H1 (cell line): ENCODE results near the gene ABL1. TPM values are rescaled to one million over a fixed set of nuclear protein-coding genes. Genes with fewer than 3 reads are reported as not detected.

ENCODE experiments used
- CTCF ChIA-PET: fragments of 300-600 bp; sonication (Branson Sonifier 250); formaldehyde crosslinking; loops from one replicate; lab custom pipeline; 2021; ENCODE audit not compliant: partially characterized antibody; lab: Charles Lee
- POLR2A ChIA-PET: fragments of 300-600 bp; sonication (Branson Sonifier 250); formaldehyde crosslinking; loops from one replicate; lab custom pipeline; 2021; ENCODE audit warnings: inconsistent platforms; ENCODE audit not compliant: partially characterized antibody; lab: Charles Lee
- DNase-seq, 2 experiments: peaks; one replicate each; pipeline versions ENCODE4 v3.0.0 to v3.0.0-alpha.2; 2010 to 2022; ENCODE audit warnings: low spot score in 2 of 2, low read depth in 1 of 2, mixed read lengths in 1 of 2
- FAIRE-seq: peaks from 2 replicates; lab custom pipeline; 2011; peaks lifted over from hg19 to GRCh38; lab: Jason Lieb, UNC
- H2AFZ ChIP-seq: 2 replicates; pipeline ENCODE4 v1.8.1; 2012; ENCODE audit warnings: low read length, inconsistent platforms
- H2AK5ac ChIP-seq: 2 replicates; pipeline ENCODE4 v1.6.1; 2013; ENCODE audit warnings: low read depth, low read length
- H2BK120ac ChIP-seq: replicated peaks from 2 replicates; pipeline ENCODE3; 2013; ENCODE audit warnings: low read depth, low read length, inconsistent platforms
- H2BK12ac ChIP-seq: 2 replicates; pipeline ENCODE4 v1.6.1; 2013; ENCODE audit warnings: low read depth, low read length
- H2BK15ac ChIP-seq: 2 replicates; pipeline ENCODE4 v1.6.1; 2013; ENCODE audit warnings: low read length
- H2BK20ac ChIP-seq: 2 replicates; pipeline ENCODE4 v1.6.1; 2013; ENCODE audit warnings: low read length
- H2BK5ac ChIP-seq: 2 replicates; pipeline ENCODE4 v1.6.1; 2013; ENCODE audit warnings: low read depth, low read length
- H3K14ac ChIP-seq: 2 replicates; pipeline ENCODE4 v1.6.1; 2013; ENCODE audit warnings: inconsistent platforms; ENCODE audit not compliant: insufficient read length
- H3K18ac ChIP-seq: 2 replicates; pipeline ENCODE4 v1.6.1; 2013; ENCODE audit warnings: low read length; ENCODE audit errors: extremely low read depth
- H3K23ac ChIP-seq: 2 replicates; pipeline ENCODE4 v1.6.1; 2013; ENCODE audit warnings: inconsistent platforms; ENCODE audit not compliant: insufficient read length
- H3K23me2 ChIP-seq: 2 replicates; pipeline ENCODE4 v1.6.1; 2013; ENCODE audit warnings: low read depth, low read length
- H3K27ac ChIP-seq: 2 replicates; pipeline ENCODE4 v1.6.1; 2011; ENCODE audit warnings: low read depth, low read length, inconsistent platforms
- H3K27me3 ChIP-seq, 4 experiments: replicated peaks in 1 of 4; 1 replicate in 1 of 4; 2 replicates in 3 of 4; pipeline versions ENCODE4 v1.6.1 to v1.8.1; 2011 to 2013; ENCODE audit warnings: low read length in 3 of 4, mild to moderate bottlenecking in 3 of 4, inconsistent platforms in 2 of 4, mixed read lengths in 2 of 4, moderate library complexity in 1 of 4; ENCODE audit not compliant: control insufficient read depth in 3 of 4, insufficient read depth in 3 of 4; ENCODE audit errors: extremely low read depth in 1 of 4
- H3K36me3 ChIP-seq, 4 experiments: 2 replicates each; pipeline versions ENCODE4 v1.6.1 to v1.8.1; 2011 to 2013; ENCODE audit warnings: mild to moderate bottlenecking in 4 of 4, low read length in 3 of 4, moderate library complexity in 2 of 4, control low read depth in 1 of 4, inconsistent platforms in 1 of 4; ENCODE audit not compliant: insufficient read depth in 4 of 4, control insufficient read depth in 2 of 4
- H3K4ac ChIP-seq: replicated peaks from 2 replicates; pipeline ENCODE3; 2013; ENCODE audit warnings: low read length, low read depth, mixed read lengths, inconsistent platforms; ENCODE audit not compliant: insufficient read length
- H3K4me1 ChIP-seq, 4 experiments: replicated peaks in 1 of 4; 1 replicate in 1 of 4; 2 replicates in 3 of 4; pipeline versions ENCODE4 v1.6.1 to v1.8.1; 2011 to 2013; ENCODE audit warnings: low read length in 3 of 4, inconsistent platforms in 2 of 4, mixed read lengths in 1 of 4; ENCODE audit not compliant: insufficient read depth in 4 of 4, control insufficient read depth in 3 of 4
- H3K4me2 ChIP-seq, 2 experiments: 2 replicates each; pipeline versions ENCODE4 v1.6.1 to v1.8.1; 2011 to 2013; ENCODE audit warnings: low read depth in 2 of 2, low read length in 2 of 2, control low read depth in 1 of 2, inconsistent platforms in 1 of 2, mild to moderate bottlenecking in 1 of 2; ENCODE audit not compliant: insufficient read depth in 1 of 2
- H3K4me3 ChIP-seq, 4 experiments: fragments of 200-600, 300-600 bp in 1 of 4; sonication (generic), shearing (Covaris generic), sonication (Bioruptor Twin) in 1 of 4; 2 replicates each; pipeline versions ENCODE4 v1.5.1 to v1.8.1; 2011 to 2016; ENCODE audit warnings: low read length in 4 of 4, low read depth in 3 of 4, control low read depth in 2 of 4, inconsistent platforms in 2 of 4, mild to moderate bottlenecking in 2 of 4, mixed read lengths in 1 of 4, moderate library complexity in 1 of 4; ENCODE audit not compliant: insufficient read depth in 2 of 4; ENCODE audit errors: extremely low read depth in 1 of 4
- H3K56ac ChIP-seq: replicated peaks from 2 replicates; pipeline ENCODE3; 2013; ENCODE audit warnings: low read depth, mild to moderate bottlenecking, mixed read lengths, low read length, inconsistent platforms; ENCODE audit not compliant: insufficient read length
- H3K79me1 ChIP-seq: 2 replicates; pipeline ENCODE4 v1.6.1; 2013; ENCODE audit warnings: low read depth, low read length, control low read depth
- H3K79me2 ChIP-seq, 2 experiments: 2 replicates each; pipeline versions ENCODE4 v1.6.1 to v1.8.1; 2012 to 2013; ENCODE audit warnings: low read length in 2 of 2, mild to moderate bottlenecking in 2 of 2, inconsistent platforms in 1 of 2; ENCODE audit not compliant: insufficient read depth in 2 of 2, control insufficient read depth in 1 of 2
- H3K9ac ChIP-seq, 4 experiments: replicated peaks in 1 of 4; 1 replicate in 1 of 4; 2 replicates in 3 of 4; pipeline versions ENCODE4 v1.6.1 to v1.8.1; 2011 to 2013; ENCODE audit warnings: low read depth in 3 of 4, low read length in 3 of 4, control low read depth in 2 of 4, mild to moderate bottlenecking in 2 of 4, moderate library complexity in 2 of 4, inconsistent platforms in 1 of 4; ENCODE audit errors: extremely low read depth in 1 of 4
- H3K9me3 ChIP-seq, 2 experiments: 2 replicates each; pipeline versions ENCODE4 v1.6.1 to v1.8.1; 2012 to 2013; ENCODE audit warnings: mild to moderate bottlenecking in 2 of 2, moderate library complexity in 2 of 2, control low read depth in 1 of 2, inconsistent platforms in 1 of 2, low read depth in 1 of 2, low read length in 1 of 2, mixed read lengths in 1 of 2; ENCODE audit not compliant: insufficient read depth in 2 of 2
- H4K20me1 ChIP-seq, 2 experiments: replicated peaks in 1 of 2; 2 replicates each; pipeline versions ENCODE3 to v1.8.1; 2011 to 2013; ENCODE audit warnings: inconsistent platforms in 2 of 2, low read length in 2 of 2, mild to moderate bottlenecking in 1 of 2; ENCODE audit not compliant: insufficient read depth in 2 of 2, control insufficient read depth in 1 of 2
- H4K5ac ChIP-seq: 2 replicates; pipeline ENCODE4 v1.6.1; 2013; ENCODE audit warnings: low read length, low read depth, mixed read lengths, inconsistent platforms; ENCODE audit not compliant: insufficient read length
- H4K8ac ChIP-seq: 2 replicates; pipeline ENCODE4 v1.8.0; 2013; ENCODE audit warnings: mild to moderate bottlenecking, moderate library complexity, low read length, inconsistent platforms; ENCODE audit not compliant: insufficient read depth; ENCODE audit errors: extremely low read depth
- H4K91ac ChIP-seq: replicated peaks from 2 replicates; pipeline ENCODE3; 2013; ENCODE audit warnings: low read length, mixed read lengths, inconsistent platforms; ENCODE audit not compliant: insufficient read length
- BRCA1 ChIP-seq: IDR thresholded peaks from 2 replicates; pipeline ENCODE4 v1.6.1; 2012; ENCODE audit warnings: low read depth, low read length, improper control_type of control experiment
- JUND ChIP-seq: IDR thresholded peaks from 2 replicates; pipeline ENCODE4 v1.6.1; 2011; ENCODE audit warnings: mild to moderate bottlenecking, improper control_type of control experiment, low read length
- SIN3A ChIP-seq, 2 experiments: IDR thresholded peaks in 1 of 2; conservative IDR thresholded peaks in 1 of 2; 2 replicates each; pipeline ENCODE4 v1.6.1; 2011 to 2012; ENCODE audit warnings: low read length in 2 of 2, improper control_type of control experiment in 1 of 2, low read depth in 1 of 2, mild to moderate bottlenecking in 1 of 2
- SIX5 ChIP-seq: IDR thresholded peaks from 2 replicates; pipeline ENCODE4 v1.6.1; 2011; ENCODE audit warnings: mild to moderate bottlenecking, low read depth, low read length
- SRF ChIP-seq: IDR thresholded peaks from 2 replicates; pipeline ENCODE4 v1.6.1; 2011; ENCODE audit warnings: mild to moderate bottlenecking, low read depth, low read length, moderate library complexity
- TAF1 ChIP-seq: IDR thresholded peaks from 2 replicates; pipeline ENCODE4 v1.6.1; 2011; ENCODE audit warnings: mild to moderate bottlenecking, low read depth, low read length
- WGBS, 2 experiments: shearing (Covaris generic) in 1 of 2; methylation state at CpG; one replicate each; pipeline versions ENCODE4 v1.1.6 to v1.1.7; 2013 to 2015; ENCODE audit warnings: low lambda C conversion rate in 2 of 2, mixed read lengths in 2 of 2, inconsistent platforms in 1 of 2, low coverage in 1 of 2, missing lambda C conversion rate in 1 of 2; ENCODE audit not compliant: insufficient replicate concordance in 2 of 2, insufficient coverage in 1 of 2, insufficient read length in 1 of 2; ENCODE audit errors: extremely low coverage in 1 of 2, missing lambda C conversion rate in 1 of 2; 5-methylcytosine and 5-hydroxymethylcytosine counted together
- polyA plus RNA-seq, 7 experiments: library from polyadenylated mRNA; depleted of rRNA in 3 of 7; stranded (reverse) in 5 of 7; unstranded in 2 of 7; fragments of >200 nt in 5 of 7; fragments of 200-250 nt in 2 of 7; gene quantifications; 1 replicate in 5 of 7; 2 replicates in 1 of 7; 4 replicates in 1 of 7; pipeline versions ENCODE4 v1.2.1 to v1.2.3, GENCODE V29; 2011 to 2013; ENCODE audit warnings: missing spikeins in 2 of 7, mixed read lengths in 2 of 7
- total RNA-seq: library from RNA; stranded (reverse); fragmentation: NEBNext Ultra II Directional; extraction: Animal tissue kit (Norgen Biotek cat#: 25700); gene quantifications from 2 replicates; pipeline ENCODE4 v1.2.1, GENCODE V29; 2021

The ABL1 gene
- total and polyA plus RNA-seq, 2 of the 8 experiments (the other 6 are each of a cell fraction or from before 2014, with no cell fraction given): 35.3 to 104 TPM

DNA sequence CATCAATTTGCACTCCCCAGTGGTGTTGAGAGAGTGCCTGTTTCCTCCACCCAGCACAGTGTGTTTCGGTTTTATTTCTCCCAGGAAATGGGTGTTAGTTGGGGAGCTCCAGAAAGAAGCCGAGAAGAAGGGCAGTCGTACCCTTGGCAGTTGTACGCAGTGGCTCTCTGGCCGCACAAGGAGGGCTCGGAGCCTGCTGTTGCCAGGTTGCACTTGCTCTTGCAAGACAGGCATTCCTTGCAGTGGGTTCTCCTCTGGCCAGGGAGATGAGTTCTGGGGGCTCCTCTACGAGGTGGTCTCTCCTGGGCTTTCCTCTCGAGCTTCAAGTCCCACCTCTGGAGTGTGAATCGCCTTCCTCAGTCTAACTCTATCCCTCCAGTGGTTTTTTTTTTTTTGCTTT, 32.5 kb downstream of the ABL1 start:
- FAIRE-seq (no peak), DNase-seq (no peak)
- H3K4me3 ChIP-seq: no peak overlapping the region
- H3K79me1 ChIP-seq: peaks cover 7% of the 10 kb centered on the region; the same call in 1 of the 2 replicates
- CTCF ChIA-PET: interaction anchor here (0.7 to 12.4 kb wide), 33 partner anchors 9 to 259 kb away, joined by 3 to 317 read pairs (median 7); partner anchors contain the start of gene FIBCD1
- H3K27me3 ChIP-seq: no peaks in the 10 kb centered on the region
- no peak overlapping the region for H3K14ac ChIP-seq
- no peak overlapping the region for H4K5ac ChIP-seq
- H3K36me3 ChIP-seq: peaks cover 12 to 24% (median 16%) of the 10 kb centered on the region in 4 experiments
- H2BK20ac ChIP-seq: no peak overlapping the region
- peaks cover 9 to 15% of the 10 kb centered on the region in 2 experiments for H4K20me1 ChIP-seq
- H2BK12ac ChIP-seq: no peak overlapping the region
- H2BK5ac ChIP-seq: no peak overlapping the region
- H2BK120ac ChIP-seq: no peak overlapping the region
- H3K23ac ChIP-seq: no peak overlapping the region
- H3K27ac ChIP-seq: no peak overlapping the region
- no peaks in the 10 kb centered on the region for H3K9me3 ChIP-seq
- H3K18ac ChIP-seq: no peak overlapping the region
- no peak overlapping the region for H2AK5ac ChIP-seq
- H3K4me1 ChIP-seq: no peaks in the 10 kb centered on the region
- H3K4me2 ChIP-seq: no peak overlapping the region
- 91% methylated on average over 9 of the region's 9 CpGs; no CpG with 5 or more reads in 1 of the 2 experiments for WGBS, 2 experiments
- H2AFZ ChIP-seq: no peak overlapping the region
- H3K79me2 ChIP-seq: peaks cover 4 to 36% of the 10 kb centered on the region in 2 experiments; a peak in 3 of 4 replicates
- H4K8ac ChIP-seq: no peak overlapping the region
- H3K4ac ChIP-seq: no peak overlapping the region
- TF ChIP-seq SIN3A (conservative IDR thresholded peaks at IDR 0.05 in 1 of 2, IDR thresholded peaks at IDR 0.05 in 1 of 2; ENCODE audit: low read depth in 1 of 2, low read length in 2 of 2) (no peak), SRF (no peak), BRCA1 (no peak), TAF1 (no peak), JUND (no peak), SIX5 (no peak)
- TF ChIP-seq, all 59 proteins: peak for 0
- H2BK15ac ChIP-seq: no peak overlapping the region
- no peaks in the 10 kb centered on the region for H3K23me2 ChIP-seq
- no peak overlapping the region for H3K9ac ChIP-seq
- POLR2A ChIA-PET: interaction anchor here (1.9 kb wide), 1 partner anchor 18 kb away, joined by 4 read pairs; no protein-coding TSS in a partner anchor
- no peak overlapping the region for H4K91ac ChIP-seq
- no peak overlapping the region for H3K56ac ChIP-seq
